22Rv1 (cell line): ENCODE results near the gene SLAMF1.

Experiments used
- CTCF ChIP-seq: fragments of 450-650 bp; IDR thresholded peaks from 2 replicates; pipeline ENCODE4 v1.5.1; 2017; ENCODE audit warnings: mild to moderate bottlenecking
- ZFX ChIP-seq: fragments of 450-650 bp; IDR thresholded peaks from 2 replicates; pipeline ENCODE4 v1.6.1; 2017; ENCODE audit warnings: antibody characterized with exemption, borderline replicate concordance

DNA sequence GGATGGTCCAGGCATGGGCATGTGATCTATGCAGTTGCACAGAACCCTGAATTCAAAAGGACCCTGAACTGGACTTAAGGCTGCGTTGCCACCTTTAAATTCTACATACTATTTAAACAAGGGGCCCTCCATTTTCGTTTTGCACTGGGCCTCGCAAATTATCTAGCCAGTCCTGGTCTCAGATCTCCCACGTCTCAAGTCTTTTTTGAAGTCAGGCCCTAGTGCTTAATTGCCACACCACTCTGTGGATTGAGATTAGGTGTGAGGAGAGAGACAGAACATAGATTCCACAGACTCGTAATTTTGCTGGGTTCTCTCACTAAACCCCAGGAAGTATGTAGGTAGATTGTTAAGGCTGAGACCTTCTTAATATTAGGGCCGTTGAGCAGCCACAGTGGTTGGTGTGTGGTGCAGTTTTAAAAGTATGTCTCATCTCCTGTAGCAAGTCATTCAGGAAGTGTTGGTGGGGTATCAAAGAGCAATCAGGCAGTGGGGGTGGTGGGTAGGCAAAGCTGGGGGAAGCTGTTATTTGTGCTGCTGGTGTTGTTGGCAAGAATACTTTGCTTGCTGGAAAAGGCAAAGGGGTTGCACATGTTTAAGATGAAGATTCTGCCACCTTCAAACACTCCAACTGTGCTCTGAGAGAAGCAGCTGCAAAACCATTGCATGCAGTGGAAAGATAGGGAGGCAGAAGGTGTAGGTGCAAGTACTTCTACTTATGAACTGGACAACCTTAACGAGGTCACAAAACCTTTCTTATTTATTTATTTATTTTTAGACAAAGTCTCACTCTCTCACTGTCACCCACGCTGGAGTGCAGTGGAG lies 78.8 kb downstream of the SLAMF1 start:
- TF ChIP-seq CTCF: no peak
- no peak for TF ChIP-seq ZFX
